Stimulated activated CD8-positive, alpha-beta memory T cell treated with anti-CD3 and anti-CD28 coated beads, Interleukin-7, amount 100 ng/mL, for 4 hours (primary cell): Measurements from ENCODE around the gene MEDAG.

Experiments used
- DNase-seq, 2 donors: peaks; one replicate each; pipeline ENCODE4 v3.0.0-alpha.2; 2020; ENCODE audit warnings: low read depth in 2 of 2

MEDAG gene

GRCh38 chr13:30957258-30957943 is 51.3 kb downstream of the MEDAG start:
- DNase-seq, result no peak

GRCh38 chr13:30959678-30960077 is 53.6 kb downstream of the MEDAG start:
- DNase-seq, result no peak

GRCh38 chr13:30963791-30964190 is 57.7 kb downstream of the MEDAG start:
- DNase-seq, result no peak

- DNase-seq, result no peak
These were observed 59.3 kb downstream of the MEDAG start for GRCh38 chr13:30965380-30965779.

GRCh38 chr13:30966101-30966500 is 60.0 kb downstream of the MEDAG start:
- no peak for DNase-seq

GRCh38 chr13:30968846-30969245 is 62.8 kb downstream of the MEDAG start:
- no peak for DNase-seq

GRCh38 chr13:30971575-30971974 is 65.5 kb downstream of the MEDAG start:
- no peak for DNase-seq

GRCh38 chr13:30972888-30973377 is 66.9 kb downstream of the MEDAG start:
- no peak for DNase-seq

- DNase-seq, result no peak
These were observed 68.3 kb downstream of the MEDAG start for GRCh38 chr13:30974350-30974749.
